OCI-LY7 (cell line): Measurements from ENCODE around the gene COL5A2.

Experiments
- EZH2phosphoT487 ChIP-seq: fragments of 200-600 bp; sonication (generic); IDR thresholded peaks from 2 replicates; pipeline ENCODE4 v1.6.1; 2018; ENCODE audit warnings: low read depth, borderline replicate concordance, mild to moderate bottlenecking, mixed run types, antibody characterized with exemption, low read length, moderate library complexity, mixed read lengths
- TF ChIP-seq, protein P1 (sequence below): fragments of 200-600 bp; sonication (generic); conservative IDR thresholded peaks from 2 replicates; pipeline ENCODE4 v1.5.1; 2014; ENCODE audit warnings: mild to moderate bottlenecking, antibody characterized with exemption, low read length, moderate library complexity, mixed read lengths

DNA sequence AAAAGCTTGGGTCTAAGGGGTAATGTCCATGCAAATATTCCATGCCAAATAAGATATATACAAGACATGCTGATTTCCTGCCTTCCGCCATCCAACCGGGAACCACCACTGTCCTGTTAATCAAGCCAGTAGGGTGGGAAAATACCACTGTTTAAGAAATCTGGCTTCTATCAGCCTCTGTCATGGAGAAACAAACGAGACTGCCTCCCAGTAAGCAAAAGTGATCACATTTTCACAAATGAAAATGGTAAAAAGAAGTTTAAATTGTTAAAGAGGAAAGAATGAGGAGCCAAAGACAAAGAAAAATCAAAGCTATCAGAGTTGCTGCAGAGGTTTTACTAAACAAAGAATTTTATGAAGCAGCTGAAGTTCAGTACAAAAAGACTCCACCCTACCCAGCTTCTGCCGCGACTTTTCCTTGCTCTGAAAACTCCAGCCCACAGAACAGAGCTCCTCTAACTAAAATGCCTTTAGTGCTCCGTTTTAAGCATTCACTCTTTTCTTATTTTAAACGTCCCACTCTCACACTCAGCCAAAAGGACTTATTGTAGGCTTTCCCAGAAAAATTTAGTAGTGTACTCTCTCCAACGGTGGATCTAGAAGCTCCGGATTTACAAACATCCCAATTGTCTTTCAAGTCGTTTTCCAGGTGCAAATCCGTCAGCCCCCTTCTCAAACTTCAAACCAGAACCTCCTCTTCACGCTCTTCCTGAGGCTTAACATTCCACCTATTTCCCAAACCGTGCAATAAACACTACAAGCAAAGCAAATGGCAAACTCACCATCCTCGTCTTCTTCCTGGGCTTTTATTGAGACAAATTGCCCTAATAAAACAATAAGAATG lies 613 bp downstream of the COL5A2 start:
- TF ChIP-seq, protein P1, sequence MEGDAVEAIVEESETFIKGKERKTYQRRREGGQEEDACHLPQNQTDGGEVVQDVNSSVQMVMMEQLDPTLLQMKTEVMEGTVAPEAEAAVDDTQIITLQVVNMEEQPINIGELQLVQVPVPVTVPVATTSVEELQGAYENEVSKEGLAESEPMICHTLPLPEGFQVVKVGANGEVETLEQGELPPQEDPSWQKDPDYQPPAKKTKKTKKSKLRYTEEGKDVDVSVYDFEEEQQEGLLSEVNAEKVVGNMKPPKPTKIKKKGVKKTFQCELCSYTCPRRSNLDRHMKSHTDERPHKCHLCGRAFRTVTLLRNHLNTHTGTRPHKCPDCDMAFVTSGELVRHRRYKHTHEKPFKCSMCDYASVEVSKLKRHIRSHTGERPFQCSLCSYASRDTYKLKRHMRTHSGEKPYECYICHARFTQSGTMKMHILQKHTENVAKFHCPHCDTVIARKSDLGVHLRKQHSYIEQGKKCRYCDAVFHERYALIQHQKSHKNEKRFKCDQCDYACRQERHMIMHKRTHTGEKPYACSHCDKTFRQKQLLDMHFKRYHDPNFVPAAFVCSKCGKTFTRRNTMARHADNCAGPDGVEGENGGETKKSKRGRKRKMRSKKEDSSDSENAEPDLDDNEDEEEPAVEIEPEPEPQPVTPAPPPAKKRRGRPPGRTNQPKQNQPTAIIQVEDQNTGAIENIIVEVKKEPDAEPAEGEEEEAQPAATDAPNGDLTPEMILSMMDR = no peak
- no peak for TF ChIP-seq EZH2phosphoT487
